Esophagus (tissue), 2 donors: Measurements from ENCODE around the gene RAC3. TPM values are rescaled to one million over a fixed set of nuclear protein-coding genes. Genes with fewer than 3 reads are reported as not detected.

Experiments used
- H3K27ac ChIP-seq, 2 donors: one replicate each; pipeline ENCODE4 v1.5.1; 2013; ENCODE audit warnings: low read depth in 2 of 2, mild to moderate bottlenecking in 2 of 2, inconsistent platforms in 1 of 2, low read length in 1 of 2, moderate library complexity in 1 of 2
- H3K27me3 ChIP-seq, 2 donors: one replicate each; pipeline ENCODE4 v1.6.1; 2013; ENCODE audit warnings: low read length in 2 of 2, control low read depth in 1 of 2, mild to moderate bottlenecking in 1 of 2; ENCODE audit not compliant: insufficient read depth in 2 of 2, control insufficient read depth in 1 of 2
- H3K36me3 ChIP-seq, 2 donors: one replicate each; pipeline ENCODE4 v1.6.1; 2013; ENCODE audit warnings: low read length in 1 of 2; ENCODE audit not compliant: control insufficient read depth in 2 of 2, insufficient read depth in 2 of 2
- H3K4me1 ChIP-seq, 2 donors: one replicate each; pipeline ENCODE4 v1.6.1; 2013; ENCODE audit warnings: low read length in 1 of 2; ENCODE audit not compliant: control insufficient read depth in 2 of 2, insufficient read depth in 2 of 2
- H3K4me3 ChIP-seq, 2 donors: one replicate each; pipeline ENCODE4 v1.5.1; 2013; ENCODE audit warnings: low read length in 2 of 2, mild to moderate bottlenecking in 2 of 2, low read depth in 1 of 2, moderate library complexity in 1 of 2
- H3K9me3 ChIP-seq, 2 donors: one replicate each; pipeline ENCODE4 v1.6.1; 2013; ENCODE audit warnings: mild to moderate bottlenecking in 2 of 2, low read depth in 1 of 2, low read length in 1 of 2, moderate library complexity in 1 of 2; ENCODE audit not compliant: control insufficient read depth in 2 of 2, insufficient read depth in 1 of 2
- WGBS, 2 donors: extraction: QIAGEN DNeasy Blood & Tissue Kit; methylation state at CpG; one replicate each; pipeline ENCODE4 v1.1.7; 2013; 5-methylcytosine and 5-hydroxymethylcytosine counted together
- polyA plus RNA-seq, 2 donors: library from polyadenylated mRNA; stranded (reverse); fragments of 200-250 nt; gene quantifications; one replicate each; pipeline ENCODE4 v1.2.3, GENCODE V29; 2013
- donor health status: healthy with polysubstance abuse.
- donor health status: Bipolar disorder and iron deficiency.

The RAC3 gene
- polyA plus RNA-seq, 2 donors = 7.1 to 9.6 TPM

GRCh38 chr17:81992306-81993102, 39.0 kb upstream of the RAC3 start:
- no peaks in the 10 kb centered on the region for H3K9me3 ChIP-seq
- H3K27me3 ChIP-seq = no peaks in the 10 kb centered on the region
- no peak overlapping the region for H3K4me3 ChIP-seq
- WGBS, 2 donors = 57 to 61% methylated on average over 31 of the region's 31 CpGs
- H3K4me1 ChIP-seq = peaks cover 6 to 23% of the 10 kb centered on the region in 2 donors
- H3K36me3 ChIP-seq = peaks cover 3 to 13% of the 10 kb centered on the region in 2 donors
- H3K27ac ChIP-seq = peak overlapping the region; percentile 83

GRCh38 chr17:81993729-81994592, 37.5 kb upstream of the RAC3 start:
- H3K36me3 ChIP-seq = peaks cover 3 to 13% of the 10 kb centered on the region in 2 donors
- no peak overlapping the region for H3K27ac ChIP-seq
- H3K9me3 ChIP-seq = no peaks in the 10 kb centered on the region
- H3K27me3 ChIP-seq = no peaks in the 10 kb centered on the region
- no peak overlapping the region for H3K4me3 ChIP-seq
- peaks cover 6 to 23% of the 10 kb centered on the region in 2 donors for H3K4me1 ChIP-seq
- WGBS, 2 donors = 92 to 94% methylated on average over 31 to 37 of the region's 37 CpGs

GRCh38 chr17:81994593-81995462, 36.6 kb upstream of the RAC3 start:
- H3K27ac ChIP-seq = no peak overlapping the region
- no peaks in the 10 kb centered on the region for H3K9me3 ChIP-seq
- 80 to 84% methylated on average over 39 of the region's 39 CpGs for WGBS, 2 donors
- no peaks in the 10 kb centered on the region for H3K27me3 ChIP-seq
- H3K4me3 ChIP-seq = no peak overlapping the region
- peaks cover 0 to 13% of the 10 kb centered on the region in 2 donors for H3K36me3 ChIP-seq
- H3K4me1 ChIP-seq = peaks cover 6 to 23% of the 10 kb centered on the region in 2 donors

GRCh38 chr17:81995463-81996231, 35.8 kb upstream of the RAC3 start:
- H3K4me1 ChIP-seq = peaks cover 6 to 27% of the 10 kb centered on the region in 2 donors
- no peaks in the 10 kb centered on the region for H3K9me3 ChIP-seq
- WGBS, 2 donors = 92 to 94% methylated on average over 29 of the region's 29 CpGs
- H3K27ac ChIP-seq = no peak overlapping the region
- peaks cover 0 to 13% of the 10 kb centered on the region in 2 donors for H3K36me3 ChIP-seq
- no peaks in the 10 kb centered on the region for H3K27me3 ChIP-seq
- no peak overlapping the region for H3K4me3 ChIP-seq

GRCh38 chr17:81996232-81996756, 35.2 kb upstream of the RAC3 start:
- Histone ChIP-seq H3K4me3 (no peak overlapping the region), H3K4me1 (peaks cover 6 to 24% of the 10 kb centered on the region in 2 donors), H3K9me3 (no peaks in the 10 kb centered on the region), H3K27me3 (no peaks in the 10 kb centered on the region), H3K27ac (no peak overlapping the region), H3K36me3 (peaks cover 0 to 13% of the 10 kb centered on the region in 2 donors)
- 92% methylated on average over 28 of the region's 28 CpGs for WGBS, 2 donors

GRCh38 chr17:81996757-81997441, 34.6 kb upstream of the RAC3 start:
- Histone ChIP-seq H3K27ac (no peak overlapping the region), H3K9me3 (no peaks in the 10 kb centered on the region), H3K27me3 (no peaks in the 10 kb centered on the region), H3K4me3 (no peak overlapping the region), H3K36me3 (peaks cover 0 to 13% of the 10 kb centered on the region in 2 donors), H3K4me1 (peaks cover 6 to 21% of the 10 kb centered on the region in 2 donors)
- WGBS, 2 donors = 94% methylated on average over 30 of the region's 30 CpGs

- no peaks in the 10 kb centered on the region for H3K27me3 ChIP-seq
- H3K4me1 ChIP-seq = peaks cover 0 to 12% of the 10 kb centered on the region in 2 donors
- WGBS, 2 donors = 86 to 87% methylated on average over 7 of the region's 7 CpGs
- no peaks in the 10 kb centered on the region for H3K9me3 ChIP-seq
- no peak overlapping the region for H3K27ac ChIP-seq
- H3K4me3 ChIP-seq = no peak overlapping the region
- peaks cover 0 to 13% of the 10 kb centered on the region in 2 donors for H3K36me3 ChIP-seq
Observed at GRCh38 chr17:81998212-81998611, 33.3 kb upstream of the RAC3 start.

- Histone ChIP-seq H3K4me1 (peaks cover 0 to 14% of the 10 kb centered on the region in 2 donors), H3K36me3 (peaks cover 0 to 8% of the 10 kb centered on the region in 2 donors), H3K27ac (no peak overlapping the region), H3K4me3 (no peak overlapping the region), H3K9me3 (no peaks in the 10 kb centered on the region), H3K27me3 (no peaks in the 10 kb centered on the region)
- 91 to 92% methylated on average over 14 of the region's 14 CpGs for WGBS, 2 donors
Observed at GRCh38 chr17:81998691-81999438, 32.6 kb upstream of the RAC3 start.
